HG02798 (cell line): ENCODE measurements around the gene CCP110.

ENCODE experiments used
- ATAC-seq: cut with Tn5 transposase; IDR thresholded peaks from one replicate; pipeline ENCODE4 v1.9.1; 2021; ENCODE audit warnings: mild to moderate bottlenecking; ENCODE audit not compliant: unreplicated experiment, poor library complexity

CCP110 gene

DNA sequence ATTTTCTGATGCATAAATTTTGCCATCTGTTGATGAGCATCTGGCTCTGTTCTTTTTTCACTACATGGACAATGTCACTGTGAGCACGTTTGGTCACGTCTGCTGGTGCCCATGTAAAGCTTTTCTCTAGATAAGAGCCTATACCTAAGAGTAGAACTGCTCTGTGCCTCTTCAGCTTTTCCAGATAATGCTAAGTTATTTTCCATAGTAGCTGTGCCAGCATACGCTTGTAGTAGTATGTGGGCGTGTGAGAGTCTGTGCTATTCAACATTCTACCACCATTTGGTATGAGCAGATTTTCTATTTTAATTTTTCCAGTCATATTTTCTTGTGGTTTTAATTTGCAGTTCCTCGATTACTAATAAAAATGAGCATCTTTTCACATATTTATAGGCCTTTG, 64.9 kb downstream of the CCP110 start:
- no peak for ATAC-seq

DNA sequence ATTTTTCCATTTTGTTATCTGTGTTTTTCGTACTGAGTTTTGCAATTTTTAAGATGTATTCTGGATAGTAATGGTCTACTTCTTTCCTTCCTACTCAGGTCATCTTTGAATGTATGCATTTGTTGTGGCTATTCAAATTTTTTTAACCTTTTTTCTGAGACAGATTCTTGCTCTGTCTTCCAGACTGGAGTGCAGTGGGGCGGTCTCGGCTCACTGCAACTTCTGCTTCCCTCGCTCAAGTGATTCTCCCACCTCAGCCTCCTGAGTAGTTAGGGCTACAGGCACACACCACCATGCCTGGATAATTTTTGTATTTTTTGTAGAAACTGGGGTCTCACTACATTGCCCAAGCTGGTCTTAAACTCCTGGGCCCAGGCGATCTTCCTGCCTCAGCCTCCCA, 65.4 kb downstream of the CCP110 start:
- no peak for ATAC-seq

DNA sequence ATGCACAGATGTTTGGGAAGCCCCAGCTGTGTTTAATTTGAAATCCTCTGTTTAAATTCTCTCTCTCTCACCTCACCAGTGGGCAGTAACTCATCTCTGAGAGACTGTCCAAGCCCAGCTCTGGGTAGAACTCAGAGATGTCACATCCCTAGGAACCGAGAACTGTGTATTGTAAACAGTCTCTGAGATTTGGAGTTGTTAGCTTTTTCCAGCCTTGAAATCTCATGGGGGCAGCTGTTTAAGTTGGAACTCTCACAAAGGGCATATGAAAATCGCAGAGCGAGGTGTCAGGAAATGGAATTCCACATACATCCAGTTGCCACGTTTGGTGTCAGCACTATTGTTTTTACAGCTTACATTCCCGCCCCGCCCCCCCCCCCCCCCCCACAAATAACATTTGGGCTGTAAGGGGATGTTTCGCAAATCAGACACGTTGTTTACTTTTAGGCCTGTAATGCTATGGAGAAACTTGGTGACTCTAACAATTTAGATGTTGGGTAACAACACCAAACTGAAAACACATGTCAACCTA, 66.1 kb downstream of the CCP110 start:
- no peak for ATAC-seq

- no peak for ATAC-seq
Observed at GRCh38 chr16:19595043-19595767, 71.5 kb downstream of the CCP110 start.

DNA sequence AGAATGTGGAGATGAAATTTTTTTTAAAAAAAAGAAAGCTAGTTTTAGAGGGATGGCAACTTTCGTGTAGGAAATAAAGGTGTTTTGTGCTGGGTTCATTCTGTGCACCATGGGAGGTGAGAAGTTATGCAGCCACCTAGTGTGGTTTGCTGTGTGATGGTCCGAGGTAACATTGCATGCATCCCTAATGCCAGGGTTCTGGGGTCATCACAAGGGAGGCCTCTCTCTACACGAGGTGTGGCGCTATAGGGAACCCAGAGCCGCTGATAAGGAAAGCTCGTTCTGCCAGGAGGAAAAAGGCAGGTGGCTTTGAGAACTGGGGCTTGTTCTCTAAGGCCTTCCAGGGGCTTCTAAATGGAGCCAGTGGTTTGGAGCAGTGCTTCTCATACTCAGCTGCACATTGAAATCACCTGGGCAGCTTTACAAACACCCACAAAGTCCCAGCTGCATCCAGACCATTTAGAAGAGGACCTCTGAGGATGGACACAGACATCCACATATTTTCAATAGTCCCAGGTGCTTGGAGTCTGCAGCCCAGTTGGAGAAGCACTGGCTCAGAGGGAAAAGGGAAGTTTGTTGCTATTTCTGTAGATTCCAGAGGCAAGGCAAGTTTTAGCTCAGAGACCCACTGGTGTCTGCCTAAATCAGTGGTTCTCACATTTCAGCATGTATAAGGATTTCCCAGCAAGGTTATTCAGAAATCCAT, 75.2 kb downstream of the CCP110 start:
- ATAC-seq = no peak

- no peak for ATAC-seq
Observed at GRCh38 chr16:19599968-19600716, 76.4 kb downstream of the CCP110 start.

DNA sequence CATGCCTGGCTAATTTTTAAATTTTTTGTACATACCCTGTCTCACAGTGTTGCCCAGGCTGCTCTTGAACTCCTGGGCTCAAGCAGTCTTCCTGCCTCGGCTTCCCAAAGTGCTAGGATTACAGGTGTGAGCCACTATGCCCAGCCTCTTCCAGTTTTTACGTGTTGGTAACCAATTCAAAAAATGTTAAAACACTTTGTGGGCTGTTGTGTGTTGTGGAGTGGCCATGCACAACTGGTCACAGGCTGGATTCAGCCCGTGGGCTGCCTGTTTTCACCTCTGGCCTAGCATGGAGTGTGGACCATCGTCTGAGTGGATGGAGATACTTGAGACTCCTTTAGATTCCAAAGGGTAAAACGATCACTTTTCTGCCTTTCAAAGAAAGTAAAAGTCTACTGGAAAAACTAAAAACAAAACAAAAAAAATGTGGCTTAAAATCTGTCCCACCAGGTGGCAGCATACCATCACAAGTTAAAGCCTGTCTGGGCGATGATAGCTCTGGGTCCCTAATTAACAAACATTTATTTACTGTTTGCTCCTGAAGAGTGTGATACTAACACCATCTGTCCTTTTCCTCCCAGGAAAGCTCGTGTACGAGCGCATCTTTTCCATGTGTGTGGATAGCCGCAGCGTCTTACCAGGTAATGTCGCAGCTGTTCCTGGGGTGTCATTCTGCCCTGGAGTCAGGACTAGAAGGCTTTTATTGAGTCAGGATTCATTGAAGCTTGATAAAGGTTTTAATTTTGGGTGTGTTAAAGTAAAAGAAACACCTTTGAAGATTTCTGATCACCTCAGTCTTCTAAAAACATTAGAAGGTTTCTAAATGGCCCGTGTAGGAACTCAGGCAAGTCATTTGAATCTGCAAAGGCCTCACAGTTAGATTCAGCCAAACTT, 77.6 kb downstream of the CCP110 start:
- ATAC-seq = no peak
